Endothelial cell of umbilical vein (primary cell): ENCODE data around the gene KCNH2. TPM values are rescaled to one million over a fixed set of nuclear protein-coding genes. Genes with fewer than 3 reads are reported as not detected.

Experiments used
- BruUV-seq: library from RNA; stranded (reverse); fragments of 400-500 nt; replicated peaks from 2 replicates; lab custom pipeline; 2021; lab: Mats Ljungman, UMichigan
- CTCF ChIA-PET: fragments of 300-600, 350-600 bp; sonication (Branson Sonifier 250); formaldehyde crosslinking; loops from one replicate; lab custom pipeline; 2021; ENCODE audit warnings: antibody characterized with exemption, inconsistent platforms; lab: Charles Lee
- POLR2A ChIA-PET: fragments of 300-600, 350-600 bp; sonication (Branson Sonifier 250); formaldehyde crosslinking; loops from one replicate; lab custom pipeline; 2021; ENCODE audit warnings: antibody characterized with exemption, inconsistent platforms; lab: Charles Lee
- DNase-seq: peaks from one replicate; pipeline ENCODE4 v3.0.0-alpha.2; 2011; ENCODE audit warnings: low read depth, low spot score
- FAIRE-seq: peaks from 2 replicates; lab custom pipeline; 2011; peaks lifted over from hg19 to GRCh38; lab: Jason Lieb, UNC
- H2AFZ ChIP-seq: 2 replicates; pipeline ENCODE4 v1.6.0; 2012; ENCODE audit warnings: low read depth, low read length, control low read depth, inconsistent platforms
- H3K27ac ChIP-seq: 2 replicates; pipeline ENCODE4 v1.5.1; 2011; ENCODE audit warnings: low read depth, mild to moderate bottlenecking, control low read depth, low read length, moderate library complexity; ENCODE audit not compliant: insufficient read depth
- H3K27me3 ChIP-seq, 2 experiments: 2 replicates each; pipeline versions ENCODE4 v1.6.0 to v1.6.1; 2011; ENCODE audit warnings: low read length in 2 of 2, mixed read lengths in 1 of 2; ENCODE audit not compliant: control insufficient read depth in 2 of 2, insufficient read depth in 2 of 2
- H3K36me3 ChIP-seq, 2 experiments: 2 replicates in 1 of 2; 3 replicates in 1 of 2; pipeline ENCODE4 v1.5.1; 2011; ENCODE audit warnings: low read length in 2 of 2, mild to moderate bottlenecking in 1 of 2, moderate library complexity in 1 of 2; ENCODE audit not compliant: control insufficient read depth in 2 of 2, insufficient read depth in 2 of 2; ENCODE audit errors: extremely low read depth in 1 of 2
- H3K4me1 ChIP-seq: 3 replicates; pipeline ENCODE4 v1.5.1; 2011; ENCODE audit warnings: mild to moderate bottlenecking, low read length; ENCODE audit not compliant: control insufficient read depth, insufficient read depth; ENCODE audit errors: extremely low read depth
- H3K4me2 ChIP-seq: 2 replicates; pipeline ENCODE4 v1.6.1; 2011; ENCODE audit warnings: low read length, control low read depth, mixed read lengths; ENCODE audit not compliant: insufficient read depth
- H3K4me3 ChIP-seq, 3 experiments: fragments of 200-600 bp in 1 of 3; sonication (generic), shearing (Covaris generic) in 1 of 3; replicated peaks in 1 of 3; 2 replicates each; pipeline ENCODE4 v1.5.1; 2011 to 2016; ENCODE audit warnings: control low read depth in 3 of 3, low read length in 3 of 3, mild to moderate bottlenecking in 2 of 3, inconsistent platforms in 1 of 3, low read depth in 1 of 3, moderate library complexity in 1 of 3; ENCODE audit not compliant: insufficient read depth in 1 of 3
- H3K79me2 ChIP-seq: 2 replicates; pipeline ENCODE4 v1.6.0; 2012; ENCODE audit warnings: low read length, inconsistent platforms; ENCODE audit not compliant: control insufficient read depth, insufficient read depth
- H3K9ac ChIP-seq: replicated peaks from 2 replicates; pipeline ENCODE3; 2011; ENCODE audit warnings: low read length, control low read depth; ENCODE audit not compliant: insufficient read depth; ENCODE audit errors: extremely low read depth
- H3K9me1 ChIP-seq: replicated peaks from 3 replicates; pipeline ENCODE4 v1.6.0; 2011; ENCODE audit warnings: mild to moderate bottlenecking, low read length; ENCODE audit not compliant: control insufficient read depth, insufficient read depth; ENCODE audit errors: extremely low read depth
- H3K9me3 ChIP-seq: replicated peaks from 2 replicates; pipeline ENCODE4 v1.5.1; 2012; ENCODE audit warnings: low read length, inconsistent platforms; ENCODE audit not compliant: control insufficient read depth, insufficient read depth
- H4K20me1 ChIP-seq: replicated peaks from 2 replicates; pipeline ENCODE3; 2011; ENCODE audit warnings: mild to moderate bottlenecking, low read length; ENCODE audit not compliant: control insufficient read depth, insufficient read depth; ENCODE audit errors: extremely low read depth
- CTCF ChIP-seq, 2 donors: IDR thresholded peaks; 1 replicate in 1 of 2; 2 replicates in 1 of 2; pipeline ENCODE4 v1.5.1; 2011; ENCODE audit warnings: low read length in 2 of 2, mild to moderate bottlenecking in 2 of 2, moderate library complexity in 2 of 2, control low read depth in 1 of 2, inconsistent platforms in 1 of 2, low read depth in 1 of 2; ENCODE audit not compliant: insufficient read depth in 1 of 2; ENCODE audit errors: extremely low read depth in 1 of 2
- EZH2 ChIP-seq: IDR thresholded peaks from 2 replicates; pipeline ENCODE4 v1.6.1; 2012; ENCODE audit warnings: borderline replicate concordance, low read depth, mild to moderate bottlenecking, moderate library complexity, low read length, inconsistent platforms; ENCODE audit not compliant: severe bottlenecking
- FOS ChIP-seq: IDR thresholded peaks from 2 replicates; pipeline ENCODE4 v1.6.1; 2011; ENCODE audit warnings: mild to moderate bottlenecking, low read length, moderate library complexity, borderline replicate concordance; ENCODE audit not compliant: insufficient read depth
- GATA2 ChIP-seq: IDR thresholded peaks from 2 replicates; pipeline ENCODE4 v1.7.0; 2011; ENCODE audit warnings: low read depth, mild to moderate bottlenecking, moderate library complexity, mixed read lengths, low read length; ENCODE audit not compliant: insufficient read length, insufficient read depth
- JUN ChIP-seq: IDR thresholded peaks from 2 replicates; pipeline ENCODE4 v1.6.1; 2011; ENCODE audit warnings: borderline replicate concordance, low read depth; ENCODE audit not compliant: insufficient read length, insufficient read depth
- MAX ChIP-seq: IDR thresholded peaks from 2 replicates; pipeline ENCODE4 v1.6.1; 2011; ENCODE audit not compliant: insufficient read depth, insufficient read length
- MYC ChIP-seq: IDR thresholded peaks from one replicate; pipeline ENCODE4 v1.6.1; 2011; ENCODE audit warnings: mild to moderate bottlenecking, low read depth, low read length
- POLR2A ChIP-seq: IDR thresholded peaks from 2 replicates; pipeline ENCODE4 v1.6.1; 2012; ENCODE audit warnings: low read depth, mild to moderate bottlenecking, control low read depth, low read length
- POLR2AphosphoS5 ChIP-seq: IDR thresholded peaks from 2 replicates; pipeline ENCODE4 v1.6.1; 2012; ENCODE audit warnings: low read depth, mild to moderate bottlenecking, control low read depth, low read length, moderate library complexity; ENCODE audit not compliant: insufficient read depth
- dilution Hi-C: fragments of 300-500 bp; cut with MboI; formaldehyde crosslinking; loops from one replicate; pipeline ENCODE4 v1.15.0; 2019; ENCODE audit warnings: low sequenced_read_pairs; ENCODE audit not compliant: extremely low pct_ligation_motif_present
- intact Hi-C: fragments of 100-400 bp; cut with micrococcal nuclease; formaldehyde crosslinking; loops from one replicate; pipeline ENCODE4 v1.10.0; 2022
- polyA plus RNA-seq, 4 experiments: library from polyadenylated mRNA; depleted of rRNA in 3 of 4; stranded (reverse) in 3 of 4; unstranded in 1 of 4; fragments of >200 nt; gene quantifications; 2 replicates each; pipeline versions ENCODE4 v1.2.1 to v1.2.3, GENCODE V29; 2011 to 2012; ENCODE audit warnings: missing spikeins in 1 of 4
- total RNA-seq: library from RNA; stranded (reverse); gene quantifications from 2 replicates; pipeline ENCODE4 v1.2.3, GENCODE V29; 2021

The KCNH2 gene
- total and polyA plus RNA-seq, 2 donors (not counting 3 experiments of a cell fraction or from before 2014, with no cell fraction given) = 0.03 to 0.09 TPM

- Histone ChIP-seq H3K4me2 (no peak overlapping the region), H3K9me3 (no peaks in the 10 kb centered on the region), H4K20me1 (no peaks in the 10 kb centered on the region), H3K9me1 (no peaks in the 10 kb centered on the region), H3K9ac (no peak overlapping the region), H3K79me2 (no peaks in the 10 kb centered on the region), H2AFZ (no peak overlapping the region), H3K4me1 (no peaks in the 10 kb centered on the region), H3K4me3 (no peak overlapping the region), H3K27ac (no peak overlapping the region), H3K27me3 (peaks cover 16 to 19% of the 10 kb centered on the region in 2 experiments), H3K36me3 (no peaks in the 10 kb centered on the region)
- intact Hi-C loops = no loop called here
- DNase-seq (no peak), FAIRE-seq (no peak)
- ChIA-PET CTCF (interaction anchor here (0.7 to 1.0 kb wide), 3 partner anchors 11 to 58 kb away, joined by 3 read pairs; no protein-coding TSS in a partner anchor), POLR2A (no interaction called here)
- dilution Hi-C loops = no loop called here
- BruUV-seq = no TSS peak
- TF ChIP-seq MAX = no peak
- TF ChIP-seq CTCF (IDR thresholded peaks at IDR 0.05; ENCODE audit: extremely low read depth in 1 of 2, insufficient read depth in 1 of 2, low read depth in 1 of 2, low read length in 2 of 2) = no peak
These were observed 52.1 kb downstream of the KCNH2 start for GRCh38 chr7:150926066-150926465.

- Histone ChIP-seq H3K9me3 (no peaks in the 10 kb centered on the region), H2AFZ (no peak overlapping the region), H3K27me3 (peaks cover 20 to 21% of the 10 kb centered on the region in 2 experiments), H3K36me3 (no peaks in the 10 kb centered on the region), H3K4me2 (no peak overlapping the region), H4K20me1 (no peaks in the 10 kb centered on the region), H3K27ac (no peak overlapping the region), H3K4me3 (no peak overlapping the region), H3K9me1 (no peaks in the 10 kb centered on the region), H3K9ac (no peak overlapping the region), H3K4me1 (no peaks in the 10 kb centered on the region), H3K79me2 (no peaks in the 10 kb centered on the region)
- intact Hi-C loops = no loop called here
- dilution Hi-C loops = no loop called here
- TF ChIP-seq EZH2 (no peak), MAX (no peak), CTCF (IDR thresholded peaks at IDR 0.05; ENCODE audit: extremely low read depth in 1 of 2, insufficient read depth in 1 of 2, low read depth in 1 of 2, low read length in 2 of 2) (no peak), FOS (no peak), POLR2AphosphoS5 (no peak), JUN (no peak), POLR2A (no peak), GATA2 (no peak), MYC (no peak)
- DNase-seq (no peak), FAIRE-seq (no peak)
- CTCF ChIA-PET = interaction anchor here (1.9 kb wide), 1 partner anchor 26 kb away, joined by 10 read pairs; no protein-coding TSS in a partner anchor
- POLR2A ChIA-PET = no interaction called here
- no TSS peak for BruUV-seq
These were observed 53.7 kb downstream of the KCNH2 start for GRCh38 chr7:150924369-150924781.
